HCT116 (cell line): ENCODE measurements around the gene GPR39. TPM values are rescaled to one million over a fixed set of nuclear protein-coding genes. Genes with fewer than 3 reads are reported as not detected.

Source experiments
- ATAC-seq: fragments of 200-7000 bp; cut with Tn5 transposase; 2 replicates; pipeline ENCODE4 v1.9.1; 2020; ENCODE audit warnings: mild to moderate bottlenecking, moderate library complexity
- BruUV-seq: library from RNA; stranded (reverse); fragments of 400-500 nt; replicated peaks from 2 replicates; lab custom pipeline; 2021; lab: Mats Ljungman, UMichigan
- CTCF ChIA-PET: fragments of 300-600 bp; sonication (Branson Sonifier 250); formaldehyde crosslinking; loops from one replicate; lab custom pipeline; 2021; ENCODE audit warnings: antibody characterized with exemption; lab: Charles Lee
- POLR2A ChIA-PET: fragments of 300-600, 350-600 bp; sonication (Branson Sonifier 250); formaldehyde crosslinking; loops from one replicate; lab custom pipeline; 2021; ENCODE audit warnings: antibody characterized with exemption; lab: Charles Lee
- RAD21 ChIA-PET, 2 experiments: fragments of 300-600 bp; sonication (Branson Sonifier 250); formaldehyde crosslinking; loops; one replicate each; lab custom pipeline; 2023; ENCODE audit warnings: low total read pairs in 2 of 2; ENCODE audit not compliant: uncharacterized antibody in 2 of 2, unreplicated experiment in 2 of 2, low non-redundant PET in 1 of 2; lab: Charles Lee
- DNase-seq: peaks from one replicate; pipeline ENCODE4 v3.0.0-alpha.2; 2010; ENCODE audit warnings: low read depth, low spot score
- H2AFZ ChIP-seq: fragments of 200-600 bp; shearing (Covaris generic), sonication (generic); 2 replicates; pipeline ENCODE4 v1.6.1; 2017; ENCODE audit warnings: low read depth, mixed run types, mixed read lengths, antibody characterized with exemption, low read length; ENCODE audit not compliant: poor library complexity, severe bottlenecking
- H3K27ac ChIP-seq: 2 replicates; pipeline ENCODE4 v1.5.1; 2012; ENCODE audit warnings: low read depth, low read length
- H3K27me3 ChIP-seq: fragments of 200-600 bp; sonication (generic); 2 replicates; pipeline ENCODE4 v1.6.1; 2016; ENCODE audit warnings: mixed run types, low read length, mixed read lengths; ENCODE audit not compliant: insufficient read depth
- H3K36me3 ChIP-seq, 2 experiments: fragments of 200-500 bp in 1 of 2; fragments of 200-600 bp in 1 of 2; sonication (Bioruptor generic) in 1 of 2; sonication (generic) in 1 of 2; 2 replicates each; pipeline versions ENCODE4 v1.5.1 to v1.6.1; 2014 to 2016; ENCODE audit warnings: low read length in 2 of 2, inconsistent platforms in 1 of 2, mixed read lengths in 1 of 2, mixed run types in 1 of 2; ENCODE audit not compliant: insufficient read depth in 2 of 2, control insufficient read depth in 1 of 2
- H3K4me1 ChIP-seq, 2 experiments: fragments of 200-600 bp in 1 of 2; sonication (generic) in 1 of 2; 2 replicates each; pipeline versions ENCODE4 v1.5.1 to v1.6.1; 2012 to 2017; ENCODE audit warnings: low read length in 2 of 2, inconsistent platforms in 1 of 2, mild to moderate bottlenecking in 1 of 2, mixed read lengths in 1 of 2, mixed run types in 1 of 2, moderate library complexity in 1 of 2; ENCODE audit not compliant: insufficient read depth in 2 of 2, control insufficient read depth in 1 of 2
- H3K4me2 ChIP-seq: fragments of 200-600 bp; sonication (generic); 2 replicates; pipeline ENCODE4 v1.6.1; 2017; ENCODE audit warnings: mixed run types, low read length, mixed read lengths
- H3K4me3 ChIP-seq, 2 experiments: fragments of 200-600 bp in 1 of 2; sonication (generic) in 1 of 2; replicated peaks in 1 of 2; 2 replicates each; pipeline ENCODE4 v1.5.1; 2011 to 2016; ENCODE audit warnings: low read length in 2 of 2, control low read depth in 1 of 2, low read depth in 1 of 2, mild to moderate bottlenecking in 1 of 2, mixed read lengths in 1 of 2, mixed run types in 1 of 2
- H3K79me2 ChIP-seq: fragments of 200-600 bp; sonication (generic); 2 replicates; pipeline ENCODE4 v1.6.1; 2017; ENCODE audit warnings: mild to moderate bottlenecking, mixed run types, low read length, moderate library complexity, mixed read lengths; ENCODE audit not compliant: insufficient read depth
- H3K9ac ChIP-seq: fragments of 200-600 bp; sonication (generic); 2 replicates; pipeline ENCODE4 v1.6.1; 2016; ENCODE audit warnings: low read length, mixed read lengths
- H3K9me2 ChIP-seq: fragments of 200-600 bp; sonication (generic), shearing (Covaris generic); 2 replicates; pipeline ENCODE4 v1.6.1; 2017; ENCODE audit warnings: mixed run types, mild to moderate bottlenecking, moderate library complexity; ENCODE audit not compliant: insufficient read depth
- H3K9me3 ChIP-seq, 2 experiments: fragments of 200-500 bp in 1 of 2; fragments of 200-600 bp in 1 of 2; sonication (Bioruptor generic) in 1 of 2; sonication (generic) in 1 of 2; 2 replicates each; pipeline ENCODE4 v1.6.1; 2014 to 2017; ENCODE audit warnings: low read length in 2 of 2, mixed read lengths in 2 of 2, inconsistent platforms in 1 of 2, low read depth in 1 of 2, mild to moderate bottlenecking in 1 of 2, mixed run types in 1 of 2, moderate library complexity in 1 of 2; ENCODE audit not compliant: control insufficient read depth in 1 of 2, insufficient read depth in 1 of 2
- H4K20me1 ChIP-seq: fragments of 200-600 bp; sonication (generic), shearing (Covaris generic); 2 replicates; pipeline ENCODE4 v1.6.1; 2017; ENCODE audit warnings: mixed run types, mild to moderate bottlenecking, moderate library complexity; ENCODE audit not compliant: insufficient read depth
- CBX3 ChIP-seq: IDR thresholded peaks from 2 replicates; pipeline ENCODE4 v1.6.1; 2012; ENCODE audit warnings: low read depth
- EGR1 ChIP-seq: IDR thresholded peaks from 2 replicates; pipeline ENCODE4 v1.6.1; 2012; ENCODE audit warnings: low read depth
- EZH2 ChIP-seq: fragments of 200-600 bp; sonication (generic); IDR thresholded peaks from 2 replicates; pipeline ENCODE4 v1.6.1; 2017; ENCODE audit warnings: antibody characterized with exemption, mixed run types
- POLR2AphosphoS5 ChIP-seq: IDR thresholded peaks from 2 replicates; pipeline ENCODE4 v1.6.1; 2011; ENCODE audit warnings: mild to moderate bottlenecking, low read depth, low read length, moderate library complexity
- RAD21 ChIP-seq: IDR thresholded peaks from 2 replicates; pipeline ENCODE4 v1.6.1; 2012; ENCODE audit warnings: low read depth, mild to moderate bottlenecking
- YY1 ChIP-seq: IDR thresholded peaks from 2 replicates; pipeline ENCODE4 v1.6.1; 2011; ENCODE audit warnings: low read length, low read depth, moderate library complexity, mild to moderate bottlenecking; ENCODE audit not compliant: insufficient replicate concordance; ENCODE audit errors: extremely low read depth
- ZFX ChIP-seq: fragments of 450-650 bp; IDR thresholded peaks from 2 replicates; pipeline ENCODE4 v1.6.1; 2017
- intact Hi-C: fragments of 100-400 bp; cut with micrococcal nuclease; formaldehyde crosslinking; loops from 2 replicates; pipeline ENCODE4 v1.10.0; 2022
- total RNA-seq: library from RNA; stranded (reverse); gene quantifications from one replicate; pipeline ENCODE4 v1.2.1, GENCODE V29; 2021; ENCODE audit not compliant: unreplicated experiment
- TF ChIP-seq, protein P1 (sequence below), 3 experiments: fragments of 200-600 bp in 1 of 3; sonication (generic) in 1 of 3; IDR thresholded peaks in 2 of 3; conservative IDR thresholded peaks in 1 of 3; 2 replicates each; pipeline ENCODE4 v1.5.1; 2012 to 2017; ENCODE audit warnings: low read depth in 2 of 3, low read length in 2 of 3, antibody characterized with exemption in 1 of 3, borderline replicate concordance in 1 of 3, control low read depth in 1 of 3, mild to moderate bottlenecking in 1 of 3, mixed read lengths in 1 of 3, mixed run types in 1 of 3, moderate library complexity in 1 of 3; ENCODE audit not compliant: insufficient read depth in 1 of 3
- TF ChIP-seq, protein P2 (sequence below): IDR thresholded peaks from 2 replicates; pipeline ENCODE4 v1.6.1; 2011; ENCODE audit warnings: mild to moderate bottlenecking, low read length, moderate library complexity; ENCODE audit not compliant: insufficient replicate concordance; ENCODE audit errors: extremely low read depth

GPR39 gene
- total RNA-seq, 1 experiment from 2014 or later = 5.1 TPM

DNA sequence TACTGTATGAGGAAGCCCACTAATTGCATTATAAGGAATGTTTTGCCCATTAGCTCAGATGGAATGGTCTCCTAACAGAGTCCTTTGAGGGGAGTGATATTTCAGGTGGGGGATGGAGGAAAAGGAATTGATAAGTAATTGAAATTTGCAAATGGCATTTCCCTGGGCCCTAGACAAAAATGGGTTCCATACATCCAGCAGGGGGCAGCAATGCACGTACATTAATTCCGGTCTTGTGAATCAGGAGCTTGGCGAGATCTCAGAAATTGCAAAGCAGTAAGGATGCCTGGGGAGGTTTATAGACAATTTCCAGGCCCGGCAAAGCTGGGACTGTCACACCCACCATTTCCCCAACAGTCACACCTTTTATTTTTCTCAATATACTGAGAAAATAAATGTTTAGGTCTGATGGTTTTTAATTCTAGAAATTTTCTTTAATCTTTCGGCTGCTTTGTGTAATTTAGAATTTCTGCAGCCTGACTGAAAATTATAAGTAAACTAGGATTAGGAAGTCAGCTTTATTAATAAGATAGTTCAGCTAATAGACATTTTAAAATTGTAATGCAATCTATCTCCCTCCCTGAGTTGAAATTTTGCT is 130.6 kb downstream of the GPR39 start:
- H3K9me2 ChIP-seq = no peaks in the 10 kb centered on the region
- H3K27me3 ChIP-seq = no peaks in the 10 kb centered on the region
- DNase-seq (peak; percentile 36), ATAC-seq (peak; percentile 68)
- H3K36me3 ChIP-seq = no peaks in the 10 kb centered on the region
- POLR2A ChIA-PET = no interaction called here
- H3K9ac ChIP-seq = no peak overlapping the region
- no peak overlapping the region for H2AFZ ChIP-seq
- TF ChIP-seq, protein P1, sequence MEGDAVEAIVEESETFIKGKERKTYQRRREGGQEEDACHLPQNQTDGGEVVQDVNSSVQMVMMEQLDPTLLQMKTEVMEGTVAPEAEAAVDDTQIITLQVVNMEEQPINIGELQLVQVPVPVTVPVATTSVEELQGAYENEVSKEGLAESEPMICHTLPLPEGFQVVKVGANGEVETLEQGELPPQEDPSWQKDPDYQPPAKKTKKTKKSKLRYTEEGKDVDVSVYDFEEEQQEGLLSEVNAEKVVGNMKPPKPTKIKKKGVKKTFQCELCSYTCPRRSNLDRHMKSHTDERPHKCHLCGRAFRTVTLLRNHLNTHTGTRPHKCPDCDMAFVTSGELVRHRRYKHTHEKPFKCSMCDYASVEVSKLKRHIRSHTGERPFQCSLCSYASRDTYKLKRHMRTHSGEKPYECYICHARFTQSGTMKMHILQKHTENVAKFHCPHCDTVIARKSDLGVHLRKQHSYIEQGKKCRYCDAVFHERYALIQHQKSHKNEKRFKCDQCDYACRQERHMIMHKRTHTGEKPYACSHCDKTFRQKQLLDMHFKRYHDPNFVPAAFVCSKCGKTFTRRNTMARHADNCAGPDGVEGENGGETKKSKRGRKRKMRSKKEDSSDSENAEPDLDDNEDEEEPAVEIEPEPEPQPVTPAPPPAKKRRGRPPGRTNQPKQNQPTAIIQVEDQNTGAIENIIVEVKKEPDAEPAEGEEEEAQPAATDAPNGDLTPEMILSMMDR (IDR thresholded peaks at IDR 0.05 in 2 of 3, conservative IDR thresholded peaks at IDR 0.05 in 1 of 3; ENCODE audit: borderline replicate concordance in 1 of 3, insufficient read depth in 1 of 3, low read depth in 2 of 3, low read length in 2 of 3) = peak; percentile 39 to 73 (median 57); a peak in 5 of 6 replicates
- TF ChIP-seq EGR1 (no peak), RAD21 (peak; percentile 70), CBX3 (no peak)
- H3K4me1 ChIP-seq = no peaks in the 10 kb centered on the region
- no peaks in the 10 kb centered on the region for H4K20me1 ChIP-seq
- no peaks in the 10 kb centered on the region for H3K79me2 ChIP-seq
- BruUV-seq = no TSS peak
- CTCF ChIA-PET = interaction anchor here (0.5 to 2.4 kb wide), 14 partner anchors 11 to 1297 kb away, joined by 3 to 13 read pairs (median 3); no protein-coding TSS in a partner anchor
- RAD21 ChIA-PET = interaction anchor here (1.0 kb wide), 2 partner anchors 624 kb away, joined by 3 to 4 read pairs; no protein-coding TSS in a partner anchor
- no peak overlapping the region for H3K4me3 ChIP-seq
- peaks cover 0 to 3% of the 10 kb centered on the region in 2 experiments; a peak in 2 of 4 replicates for H3K9me3 ChIP-seq
- intact Hi-C loops = loop anchor here (1.0 to 2.0 kb wide), 3 partner anchors 624 to 1298 kb away; no protein-coding TSS in a partner anchor
- no peak overlapping the region for H3K27ac ChIP-seq
- no peak overlapping the region for H3K4me2 ChIP-seq

DNA sequence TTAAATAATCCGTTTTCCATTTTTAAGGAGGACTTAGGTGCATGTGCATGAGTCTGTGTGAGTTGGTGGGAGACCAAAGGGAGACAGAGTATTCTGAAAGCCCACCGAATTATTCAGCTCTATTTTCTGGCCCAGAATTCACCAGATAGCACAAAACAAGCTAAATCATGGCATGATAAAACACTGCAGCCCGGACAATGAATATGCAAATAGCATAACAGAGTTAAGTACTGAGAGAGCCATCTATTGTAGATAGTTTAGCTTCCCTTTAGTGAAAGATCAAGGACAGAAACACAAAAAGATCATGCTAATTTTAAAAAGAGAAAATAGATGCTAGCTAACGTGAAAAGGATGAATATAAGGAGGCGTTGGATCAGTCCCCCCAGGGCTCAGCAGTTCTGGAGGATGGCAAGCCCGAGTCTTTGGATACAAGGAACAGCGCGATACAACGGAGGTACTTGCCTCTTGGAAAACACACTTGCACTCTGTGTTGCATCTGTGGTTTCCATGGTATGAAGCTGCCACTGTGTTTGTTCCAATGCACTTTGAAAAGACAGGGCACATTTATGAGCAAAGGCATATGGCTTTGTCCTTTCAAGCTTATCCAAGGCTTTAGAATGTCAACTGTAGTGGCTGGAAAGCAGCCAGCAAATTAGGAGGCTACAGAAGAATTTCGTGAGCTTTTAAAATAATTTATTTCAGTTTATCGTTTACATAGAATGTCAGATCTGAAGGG is 133.5 kb downstream of the GPR39 start:
- Histone ChIP-seq H3K27me3 (no peaks in the 10 kb centered on the region), H3K9me3 (no peaks in the 10 kb centered on the region), H4K20me1 (no peaks in the 10 kb centered on the region), H3K9ac (no peak overlapping the region)
- DNase-seq (no peak), ATAC-seq (no peak)
- ChIA-PET RAD21 (no interaction called here), CTCF (no interaction called here)
- BruUV-seq = no TSS peak
- intact Hi-C loops = no loop called here
- TF ChIP-seq YY1 (no peak), POLR2AphosphoS5 (no peak), EZH2 (no peak), EGR1 (no peak), ZFX (no peak), RAD21 (no peak)
- TF ChIP-seq, protein P1 (IDR thresholded peaks at IDR 0.05 in 2 of 3, conservative IDR thresholded peaks at IDR 0.05 in 1 of 3; ENCODE audit: borderline replicate concordance in 1 of 3, insufficient read depth in 1 of 3, low read depth in 2 of 3, low read length in 2 of 3) = no peak
- TF ChIP-seq, protein P2, sequence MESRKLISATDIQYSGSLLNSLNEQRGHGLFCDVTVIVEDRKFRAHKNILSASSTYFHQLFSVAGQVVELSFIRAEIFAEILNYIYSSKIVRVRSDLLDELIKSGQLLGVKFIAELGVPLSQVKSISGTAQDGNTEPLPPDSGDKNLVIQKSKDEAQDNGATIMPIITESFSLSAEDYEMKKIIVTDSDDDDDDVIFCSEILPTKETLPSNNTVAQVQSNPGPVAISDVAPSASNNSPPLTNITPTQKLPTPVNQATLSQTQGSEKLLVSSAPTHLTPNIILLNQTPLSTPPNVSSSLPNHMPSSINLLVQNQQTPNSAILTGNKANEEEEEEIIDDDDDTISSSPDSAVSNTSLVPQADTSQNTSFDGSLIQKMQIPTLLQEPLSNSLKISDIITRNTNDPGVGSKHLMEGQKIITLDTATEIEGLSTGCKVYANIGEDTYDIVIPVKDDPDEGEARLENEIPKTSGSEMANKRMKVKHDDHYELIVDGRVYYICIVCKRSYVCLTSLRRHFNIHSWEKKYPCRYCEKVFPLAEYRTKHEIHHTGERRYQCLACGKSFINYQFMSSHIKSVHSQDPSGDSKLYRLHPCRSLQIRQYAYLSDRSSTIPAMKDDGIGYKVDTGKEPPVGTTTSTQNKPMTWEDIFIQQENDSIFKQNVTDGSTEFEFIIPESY = no peak
- TF ChIP-seq, all 23 proteins: peak for 0
- POLR2A ChIA-PET = no interaction called here
- Histone ChIP-seq H3K27ac (no peak overlapping the region), H3K4me2 (no peak overlapping the region), H3K4me3 (no peak overlapping the region), H3K36me3 (no peaks in the 10 kb centered on the region), H3K79me2 (no peaks in the 10 kb centered on the region), H3K4me1 (no peaks in the 10 kb centered on the region), H3K9me2 (no peaks in the 10 kb centered on the region), H2AFZ (no peak overlapping the region)
